NCI-H345 (cell line): ENCODE results near the gene MTMR3.
"Not testable (repeated sequence)": the region's sequence is repeated elsewhere in the genome, so short reads cannot be mapped to it uniquely, and the experiment has no call there.

Source experiments
- DNase-seq: peaks from one replicate; lab custom pipeline; 2025; lab: John Stamatoyannopoulos, UW

The MTMR3 gene

GRCh38 chr22:30056015-30056414, 173.0 kb downstream of the MTMR3 start:
- DNase-seq, result no peak

- DNase-seq, result no peak
Observed at GRCh38 chr22:30057375-30057774, 174.4 kb downstream of the MTMR3 start.

GRCh38 chr22:30059346-30060020, 176.5 kb downstream of the MTMR3 start:
- not testable (repeated sequence) for DNase-seq

- not testable (repeated sequence) for DNase-seq
Observed at GRCh38 chr22:30061094-30061493, 178.1 kb downstream of the MTMR3 start.

- no peak for DNase-seq
Observed at GRCh38 chr22:30062259-30062658, 179.3 kb downstream of the MTMR3 start.

- DNase-seq, result no peak
Observed at GRCh38 chr22:30062950-30063349, 180.0 kb downstream of the MTMR3 start.

GRCh38 chr22:30064172-30064571, 181.2 kb downstream of the MTMR3 start:
- DNase-seq, result no peak

- no peak for DNase-seq
Observed at GRCh38 chr22:30073743-30074142, 190.8 kb downstream of the MTMR3 start.

GRCh38 chr22:30074147-30074546, 191.2 kb downstream of the MTMR3 start:
- no peak for DNase-seq

- no peak for DNase-seq
Observed at GRCh38 chr22:30074994-30075393, 192.0 kb downstream of the MTMR3 start.

GRCh38 chr22:30077279-30077880, 194.4 kb downstream of the MTMR3 start:
- DNase-seq, result no peak

- peak; percentile 6 for DNase-seq
Observed at GRCh38 chr22:30078320-30079311, 195.6 kb downstream of the MTMR3 start.

GRCh38 chr22:30079952-30080533, 197.1 kb downstream of the MTMR3 start, which contains the start of gene HORMAD2:
Gene HORMAD2, plus strand, starts transcription at chr22:30080464. Its CDS starts 13,489 bp downstream, at chr22:30093953.
- DNase-seq, result no peak
